Stomach (tissue), 9 donors: ENCODE data around the gene ZC3HAV1. TPM values are rescaled to one million over a fixed set of nuclear protein-coding genes. Genes with fewer than 3 reads are reported as not detected.

Source experiments
- DNase-seq, 2 donors: peaks; one replicate each; pipeline versions ENCODE4 v3.0.0 to v3.0.0-alpha.2; 2013 to 2019
- H3K27ac ChIP-seq, 5 donors: fragments of 200-600 bp in 4 of 5; sonication (generic) in 4 of 5; one replicate each; pipeline ENCODE4 v1.5.1; 2013 to 2019; ENCODE audit warnings: mild to moderate bottlenecking in 1 of 5, moderate library complexity in 1 of 5
- H3K27me3 ChIP-seq, 3 donors: fragments of 200-600 bp; sonication (generic); one replicate each; pipeline ENCODE4 v1.5.1; 2017 to 2019; ENCODE audit warnings: mixed run types in 1 of 3
- H3K36me3 ChIP-seq, 4 donors: fragments of 200-600 bp; sonication (generic); 1 replicate in 3 of 4; 2 replicates in 1 of 4; pipeline ENCODE4 v1.5.1; 2016 to 2019
- H3K4me1 ChIP-seq, 4 donors: fragments of 200-600 bp; sonication (generic); one replicate each; pipeline ENCODE4 v1.5.1; 2016 to 2019
- H3K4me3 ChIP-seq, 4 donors: fragments of 200-600 bp; sonication (generic) in 3 of 4; one replicate each; pipeline ENCODE4 v1.5.1; 2016 to 2019; ENCODE audit warnings: mild to moderate bottlenecking in 1 of 4
- H3K9me3 ChIP-seq, 4 donors: fragments of 200-600 bp; sonication (generic); one replicate each; pipeline ENCODE4 v1.5.1; 2016 to 2019
- EP300 ChIP-seq: sonication (generic); formaldehyde crosslinking; IDR thresholded peaks from one replicate; pipeline ENCODE4 v1.6.1; 2017; ENCODE audit warnings: antibody characterized with exemption
- POLR2A ChIP-seq, 4 donors: fragments of 450-650 bp; IDR thresholded peaks; one replicate each; pipeline ENCODE4 v1.6.1; 2016; ENCODE audit warnings: antibody characterized with exemption in 4 of 4, control low read depth in 2 of 4, mild to moderate bottlenecking in 1 of 4, moderate library complexity in 1 of 4
- POLR2AphosphoS5 ChIP-seq, 3 donors: sonication (generic); formaldehyde crosslinking; IDR thresholded peaks; one replicate each; pipeline ENCODE4 v1.6.1; 2016; ENCODE audit warnings: antibody characterized with exemption in 3 of 3
- WGBS, 5 donors: extraction: QIAGEN DNeasy Blood & Tissue Kit in 3 of 5; methylation state at CpG; one replicate each; pipeline versions ENCODE4 v1.1.5 to v1.1.7; 2013 to 2018; 5-methylcytosine and 5-hydroxymethylcytosine counted together
- intact Hi-C: fragments of 100-400 bp; cut with DNase I; formaldehyde crosslinking; loops from one replicate; pipeline ENCODE4 v1.15.1; 2023; ENCODE audit warnings: low total_unique reads
- polyA plus RNA-seq, 3 donors: library from polyadenylated mRNA; stranded (reverse); fragments of 200-250 nt; gene quantifications; one replicate each; pipeline ENCODE4 v1.2.3, GENCODE V29; 2013
- total RNA-seq, 5 donors: library from RNA; depleted of rRNA; stranded (reverse); fragments of >200 nt; gene quantifications; one replicate each; pipeline versions ENCODE4 v1.1.0 to v1.2.3, GENCODE V29; 2014 to 2016
- TF ChIP-seq, protein P1 (sequence below), 7 experiments: fragments of 450-650 bp in 4 of 7; fragments of 200-600 bp in 3 of 7; sonication (generic) in 3 of 7; IDR thresholded peaks; one replicate each; pipeline ENCODE4 v1.5.1; 2016 to 2019; ENCODE audit warnings: antibody characterized with exemption in 7 of 7, control low read depth in 2 of 7, mild to moderate bottlenecking in 1 of 7
- donor health status: healthy with polysubstance abuse.
- donor health status: Bipolar disorder and iron deficiency.
- donor health status: healthy.

The ZC3HAV1 gene
- total and polyA plus RNA-seq, 8 donors, result 5.5 to 34.3 (median 12.9) TPM

DNA sequence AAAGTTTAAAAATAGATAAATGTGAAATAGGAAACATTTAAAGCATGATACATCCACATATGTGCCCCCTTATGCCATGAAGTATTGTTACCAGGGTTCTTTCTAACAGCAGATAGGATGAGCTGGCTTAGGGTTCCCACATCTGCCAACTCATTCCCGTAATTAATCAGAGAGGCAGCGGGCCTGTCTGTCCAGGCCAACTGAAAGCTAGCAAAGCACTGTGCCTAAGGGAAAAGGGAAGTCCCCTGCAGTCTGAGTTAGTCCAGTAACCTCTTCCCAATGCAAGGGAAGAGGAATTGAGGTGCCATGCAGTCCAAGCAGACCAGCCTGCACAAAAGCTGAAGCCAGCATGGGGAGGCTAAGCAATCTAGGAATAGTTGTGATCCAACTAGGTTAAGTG lies 55.4 kb downstream of the ZC3HAV1 start:
- TF ChIP-seq, protein P1, sequence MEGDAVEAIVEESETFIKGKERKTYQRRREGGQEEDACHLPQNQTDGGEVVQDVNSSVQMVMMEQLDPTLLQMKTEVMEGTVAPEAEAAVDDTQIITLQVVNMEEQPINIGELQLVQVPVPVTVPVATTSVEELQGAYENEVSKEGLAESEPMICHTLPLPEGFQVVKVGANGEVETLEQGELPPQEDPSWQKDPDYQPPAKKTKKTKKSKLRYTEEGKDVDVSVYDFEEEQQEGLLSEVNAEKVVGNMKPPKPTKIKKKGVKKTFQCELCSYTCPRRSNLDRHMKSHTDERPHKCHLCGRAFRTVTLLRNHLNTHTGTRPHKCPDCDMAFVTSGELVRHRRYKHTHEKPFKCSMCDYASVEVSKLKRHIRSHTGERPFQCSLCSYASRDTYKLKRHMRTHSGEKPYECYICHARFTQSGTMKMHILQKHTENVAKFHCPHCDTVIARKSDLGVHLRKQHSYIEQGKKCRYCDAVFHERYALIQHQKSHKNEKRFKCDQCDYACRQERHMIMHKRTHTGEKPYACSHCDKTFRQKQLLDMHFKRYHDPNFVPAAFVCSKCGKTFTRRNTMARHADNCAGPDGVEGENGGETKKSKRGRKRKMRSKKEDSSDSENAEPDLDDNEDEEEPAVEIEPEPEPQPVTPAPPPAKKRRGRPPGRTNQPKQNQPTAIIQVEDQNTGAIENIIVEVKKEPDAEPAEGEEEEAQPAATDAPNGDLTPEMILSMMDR (IDR thresholded peaks at IDR 0.05), result no peak
- TF ChIP-seq POLR2A (IDR thresholded peaks at IDR 0.05), result no peak
- no peak for TF ChIP-seq POLR2AphosphoS5 (IDR thresholded peaks at IDR 0.05)
- TF ChIP-seq EP300, result no peak
- intact Hi-C loops, result no loop called here
- Histone ChIP-seq H3K27ac (no peak overlapping the region), H3K4me3 (no peak overlapping the region), H3K9me3 (no peaks in the 10 kb centered on the region), H3K36me3 (peaks cover 53 to 97% (median 95%) of the 10 kb centered on the region in 4 donors), H3K4me1 (peaks cover 0 to under 1% (median 0%) of the 10 kb centered on the region in 4 donors), H3K27me3 (no peaks in the 10 kb centered on the region)
- DNase-seq, result no peak
- WGBS, 5 donors, result 63 to 89% (median 86%) methylated on average over 2 of the region's 2 CpGs

GRCh38 chr7:139051655-139052054 lies 57.9 kb downstream of the ZC3HAV1 start:
- Histone ChIP-seq H3K9me3 (no peaks in the 10 kb centered on the region), H3K27ac (no peak overlapping the region), H3K4me3 (no peak overlapping the region), H3K4me1 (no peaks in the 10 kb centered on the region), H3K36me3 (peaks cover 52 to 100% (median 98%) of the 10 kb centered on the region in 4 donors), H3K27me3 (no peaks in the 10 kb centered on the region)
- no peak for TF ChIP-seq POLR2AphosphoS5 (IDR thresholded peaks at IDR 0.05)
- TF ChIP-seq POLR2A (IDR thresholded peaks at IDR 0.05), result no peak
- TF ChIP-seq, protein P1 (IDR thresholded peaks at IDR 0.05), result no peak
- TF ChIP-seq EP300, result no peak
- intact Hi-C loops, result no loop called here
- no peak for DNase-seq

- 77 to 100% (median 89%) methylated on average over 1 of the region's 1 CpG for WGBS, 5 donors
- H3K4me1 ChIP-seq, result peaks cover 0 to 5% (median 0%) of the 10 kb centered on the region in 4 donors
These were observed 59.6 kb downstream of the ZC3HAV1 start for GRCh38 chr7:139049936-139050335.

DNA sequence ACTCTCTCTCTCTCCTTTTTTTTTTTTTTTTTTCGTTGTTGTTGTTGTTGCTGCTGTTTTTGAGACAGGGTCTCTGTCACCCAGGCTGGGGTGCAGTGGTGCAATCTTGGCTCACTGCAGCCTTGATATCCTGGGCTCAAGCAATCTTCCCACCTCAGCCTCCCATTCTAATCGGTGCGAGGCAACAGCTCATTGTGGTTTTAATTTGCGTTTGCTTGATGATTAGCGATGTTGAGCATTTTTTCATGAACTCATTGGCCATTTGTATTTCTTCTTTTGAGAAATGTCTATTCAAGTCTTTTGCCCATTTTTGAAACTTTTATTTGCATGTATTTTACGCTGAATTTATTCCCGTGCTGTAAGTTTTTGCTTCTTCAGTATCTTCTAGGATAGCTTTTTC lies 60.4 kb downstream of the ZC3HAV1 start:
- Histone ChIP-seq H3K27ac (no peak overlapping the region), H3K4me1 (peaks cover 0 to 13% (median 0%) of the 10 kb centered on the region in 4 donors), H3K4me3 (no peak overlapping the region), H3K27me3 (no peaks in the 10 kb centered on the region), H3K9me3 (no peaks in the 10 kb centered on the region), H3K36me3 (peaks cover 44 to 97% (median 92%) of the 10 kb centered on the region in 4 donors)
- DNase-seq, result no peak
- no peak for TF ChIP-seq EP300
- TF ChIP-seq POLR2A (IDR thresholded peaks at IDR 0.05), result no peak
- TF ChIP-seq, protein P1 (IDR thresholded peaks at IDR 0.05), result no peak
- TF ChIP-seq POLR2AphosphoS5 (IDR thresholded peaks at IDR 0.05), result no peak
- 64 to 94% (median 79%) methylated on average over 7 of the region's 7 CpGs for WGBS, 5 donors
- intact Hi-C loops, result no loop called here

More at GRCh38 chr7:139049936-139050335, 59.6 kb downstream of the ZC3HAV1 start:
- TF ChIP-seq, protein P1 (IDR thresholded peaks at IDR 0.05), result no peak
- TF ChIP-seq POLR2A (IDR thresholded peaks at IDR 0.05), result no peak
- no peak for TF ChIP-seq POLR2AphosphoS5 (IDR thresholded peaks at IDR 0.05)
- no peak for TF ChIP-seq EP300
- no peak for DNase-seq
- H3K36me3 ChIP-seq, result peaks cover 52 to 100% (median 99%) of the 10 kb centered on the region in 4 donors
- no peaks in the 10 kb centered on the region for H3K9me3 ChIP-seq
- no peak overlapping the region for H3K27ac ChIP-seq
- H3K4me3 ChIP-seq, result no peak overlapping the region
- intact Hi-C loops, result no loop called here
- H3K27me3 ChIP-seq, result no peaks in the 10 kb centered on the region
